ENCODE results near the gene GNAS-AS1. TPM values are rescaled to one million over a fixed set of nuclear protein-coding genes. Genes with fewer than 3 reads are reported as not detected.

Gene GNAS-AS1
- total and polyA plus RNA-seq, 4 donors = 1.0 to 1.7 (median 1.2) TPM; not detected in 1

DNA sequence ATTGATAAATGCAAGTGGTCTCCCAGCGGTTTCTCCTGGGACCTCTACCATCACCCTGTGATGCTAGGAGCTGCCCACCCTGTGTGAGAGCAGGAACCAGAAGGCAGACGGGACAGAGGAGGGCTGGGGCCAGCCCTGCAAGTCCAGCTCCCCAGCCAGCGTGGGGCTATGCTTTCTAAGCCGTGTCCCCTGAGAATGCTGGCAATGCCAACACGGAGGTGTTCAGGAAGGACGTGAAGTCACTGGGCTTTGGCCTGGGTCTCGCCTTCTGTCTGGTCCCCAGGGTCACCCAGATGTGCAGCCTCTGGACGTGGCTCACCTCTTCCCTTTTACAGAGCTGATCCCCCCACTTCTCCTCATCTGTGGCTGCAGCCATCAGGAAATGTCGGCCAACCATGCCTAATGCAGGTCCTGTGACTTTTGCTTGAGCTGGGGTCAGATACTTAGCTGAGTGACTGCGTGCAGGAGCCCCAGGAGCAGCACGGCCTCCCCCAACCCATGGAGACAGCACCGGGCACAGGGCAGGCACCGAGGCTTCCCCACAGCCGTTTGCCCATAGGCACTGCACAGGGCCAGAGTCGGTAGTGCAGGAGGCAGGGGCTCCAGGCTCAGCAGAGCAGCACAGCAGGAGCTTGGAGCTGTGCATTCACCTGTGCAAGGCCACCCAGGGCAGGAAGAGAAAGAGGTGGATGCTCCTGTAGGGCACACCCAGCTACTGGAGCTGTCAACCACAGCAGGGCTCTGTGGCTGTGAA is 66.2 kb downstream of the GNAS-AS1 start:
- no peaks in the 10 kb centered on the region for H3K4me1 ChIP-seq (ENCODE audit: control insufficient read depth in 1 of 2, insufficient read depth in 2 of 2, low read length in 2 of 2)
- intact Hi-C loops (cut with DNase I) = no loop called here
- H3K4me3 ChIP-seq (ENCODE audit: low read length in 2 of 2) = no peak overlapping the region
- no peak overlapping the region for H3K27ac ChIP-seq (ENCODE audit: low read depth in 1 of 2, low read length in 2 of 2)
- no peaks in the 10 kb centered on the region for H3K36me3 ChIP-seq (ENCODE audit: control insufficient read depth in 1 of 2, insufficient read depth in 2 of 2, low read length in 1 of 2)
- no peaks in the 10 kb centered on the region for H3K9me3 ChIP-seq (ENCODE audit: control insufficient read depth, low read length)
- WGBS, 2 donors = 64 to 73% methylated on average over 15 of the region's 15 CpGs
- peaks cover 0 to 2% of the 10 kb centered on the region in 2 donors for H3K27me3 ChIP-seq (ENCODE audit: control insufficient read depth in 1 of 2, insufficient read depth in 2 of 2, low read length in 1 of 2)
- ATAC-seq (ENCODE audit: low FRiP score) (peak; percentile 24), DNase-seq (peak in 1 of 2 donors; percentile 57)

DNA sequence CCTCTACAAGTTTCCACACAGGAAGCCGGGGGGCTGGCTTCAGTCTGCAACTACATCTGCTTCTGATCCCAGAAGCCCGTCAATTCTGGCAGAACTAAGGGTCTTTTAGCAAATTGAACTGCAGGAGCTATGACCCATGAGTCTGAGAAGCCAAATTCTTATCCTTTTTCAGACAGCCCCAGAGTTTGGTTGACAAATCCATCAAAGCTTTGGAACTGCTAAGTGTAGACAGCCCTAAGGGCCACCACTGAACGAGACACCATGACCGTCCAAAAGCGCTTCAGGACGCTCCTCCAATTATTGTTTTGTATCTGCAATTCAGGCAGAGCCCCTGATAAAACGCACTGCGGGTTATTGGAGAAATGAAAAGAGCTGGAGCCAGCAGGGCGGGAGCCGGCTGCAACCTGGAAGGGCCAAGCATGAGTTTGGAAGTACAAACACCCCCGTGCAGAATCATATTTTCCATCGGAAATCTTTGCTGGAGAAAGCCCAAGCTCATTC is 67.1 kb downstream of the GNAS-AS1 start:
- peaks cover 0 to 2% of the 10 kb centered on the region in 2 donors for H3K27me3 ChIP-seq (ENCODE audit: control insufficient read depth in 1 of 2, insufficient read depth in 2 of 2, low read length in 1 of 2)
- no peak overlapping the region for H3K27ac ChIP-seq (ENCODE audit: low read depth in 1 of 2, low read length in 2 of 2)
- ATAC-seq (ENCODE audit: low FRiP score) (peak; percentile 54), DNase-seq (peak in 1 of 2 donors; percentile 22)
- no peaks in the 10 kb centered on the region for H3K36me3 ChIP-seq (ENCODE audit: control insufficient read depth in 1 of 2, insufficient read depth in 2 of 2, low read length in 1 of 2)
- WGBS, 2 donors = 52 to 62% methylated on average over 12 of the region's 12 CpGs
- H3K9me3 ChIP-seq (ENCODE audit: control insufficient read depth, low read length) = no peaks in the 10 kb centered on the region
- intact Hi-C loops (cut with DNase I) = no loop called here
- H3K4me3 ChIP-seq (ENCODE audit: low read length in 2 of 2) = no peak overlapping the region
- H3K4me1 ChIP-seq (ENCODE audit: control insufficient read depth in 1 of 2, insufficient read depth in 2 of 2, low read length in 2 of 2) = no peaks in the 10 kb centered on the region

DNA sequence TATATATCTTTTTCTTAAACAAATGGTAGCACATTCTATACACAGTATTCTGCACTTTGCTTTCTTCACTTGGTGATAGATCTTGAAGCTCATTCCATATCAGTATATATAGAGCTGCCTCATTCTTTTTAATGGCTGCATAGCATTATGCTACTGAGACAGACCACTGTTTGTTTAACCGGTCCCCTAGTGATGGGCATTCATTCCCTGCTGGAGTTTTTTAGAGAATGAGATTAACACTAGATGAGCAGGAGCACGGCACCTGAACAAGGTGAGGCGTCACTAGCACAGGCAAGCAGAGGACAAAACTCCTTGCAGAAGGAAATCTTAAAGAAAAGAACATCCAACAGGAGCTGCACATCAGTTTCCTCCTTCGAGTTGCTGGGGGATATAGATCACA is 69.6 kb downstream of the GNAS-AS1 start:
- H3K27ac ChIP-seq (ENCODE audit: low read depth in 1 of 2, low read length in 2 of 2) = no peak overlapping the region
- H3K4me1 ChIP-seq (ENCODE audit: control insufficient read depth in 1 of 2, insufficient read depth in 2 of 2, low read length in 2 of 2) = no peaks in the 10 kb centered on the region
- WGBS, 2 donors = 55 to 60% methylated on average over 4 of the region's 4 CpGs
- H3K9me3 ChIP-seq (ENCODE audit: control insufficient read depth, low read length) = no peaks in the 10 kb centered on the region
- H3K27me3 ChIP-seq (ENCODE audit: control insufficient read depth in 1 of 2, insufficient read depth in 2 of 2, low read length in 1 of 2) = peaks cover 0 to 2% of the 10 kb centered on the region in 2 donors
- DNase-seq = peak in 1 of 2 donors; percentile 9
- no peak overlapping the region for H3K4me3 ChIP-seq (ENCODE audit: low read length in 2 of 2)
- intact Hi-C loops (cut with DNase I) = no loop called here
- ATAC-seq (ENCODE audit: low FRiP score) = no peak
- no peaks in the 10 kb centered on the region for H3K36me3 ChIP-seq (ENCODE audit: control insufficient read depth in 1 of 2, insufficient read depth in 2 of 2, low read length in 1 of 2)

DNA sequence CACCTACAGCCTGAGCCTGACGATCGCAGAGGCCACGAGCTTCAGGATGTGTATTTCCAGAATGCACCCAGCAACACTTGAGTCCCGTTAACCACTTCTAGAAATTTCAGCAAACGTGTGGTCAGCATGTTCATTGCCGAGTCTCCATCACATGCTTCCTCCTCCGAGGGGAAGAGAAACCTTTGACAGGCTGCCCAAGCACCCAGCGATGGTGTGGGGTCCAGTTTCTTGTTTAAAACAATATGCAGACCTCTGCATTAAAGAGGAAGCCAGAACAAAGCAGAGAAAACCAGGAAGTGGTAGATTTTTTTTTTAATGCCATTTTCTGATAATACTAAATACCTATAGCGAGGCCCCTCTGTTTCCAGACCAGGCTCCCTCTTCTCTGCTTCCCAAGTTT is 71.9 kb downstream of the GNAS-AS1 start:
- ATAC-seq (ENCODE audit: low FRiP score) = no peak
- H3K27me3 ChIP-seq (ENCODE audit: control insufficient read depth in 1 of 2, insufficient read depth in 2 of 2, low read length in 1 of 2) = peaks cover 0 to 2% of the 10 kb centered on the region in 2 donors
- intact Hi-C loops (cut with DNase I) = no loop called here
- no peak overlapping the region for H3K4me3 ChIP-seq (ENCODE audit: low read length in 2 of 2)
- peak; percentile 30 to 66 for DNase-seq
- no peaks in the 10 kb centered on the region for H3K36me3 ChIP-seq (ENCODE audit: control insufficient read depth in 1 of 2, insufficient read depth in 2 of 2, low read length in 1 of 2)
- H3K4me1 ChIP-seq (ENCODE audit: control insufficient read depth in 1 of 2, insufficient read depth in 2 of 2, low read length in 2 of 2) = no peaks in the 10 kb centered on the region
- H3K27ac ChIP-seq (ENCODE audit: low read depth in 1 of 2, low read length in 2 of 2) = no peak overlapping the region
- WGBS, 2 donors = 70 to 77% methylated on average over 9 of the region's 9 CpGs
- no peaks in the 10 kb centered on the region for H3K9me3 ChIP-seq (ENCODE audit: control insufficient read depth, low read length)

DNA sequence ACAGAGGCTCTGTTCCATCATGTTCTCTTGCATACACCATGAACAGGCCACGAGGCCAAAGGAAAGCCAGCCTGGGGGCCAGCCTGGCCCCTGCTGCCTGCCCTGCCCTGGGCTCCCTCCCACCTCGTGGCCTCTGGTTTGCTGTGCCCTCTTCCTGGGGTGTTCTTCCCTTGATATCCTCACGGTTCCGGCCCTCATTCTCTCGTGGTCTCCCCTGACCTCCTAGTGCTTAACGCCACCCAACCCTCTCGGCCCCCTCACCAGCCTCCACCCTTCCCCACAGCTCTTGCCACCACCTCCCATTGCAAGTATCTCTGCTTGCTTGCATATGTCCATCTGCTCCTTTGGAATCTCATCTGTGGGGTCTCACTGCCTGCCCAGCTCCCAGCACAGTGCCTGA is 73.0 kb downstream of the GNAS-AS1 start:
- intact Hi-C loops (cut with DNase I) = no loop called here
- H3K36me3 ChIP-seq (ENCODE audit: control insufficient read depth in 1 of 2, insufficient read depth in 2 of 2, low read length in 1 of 2) = no peaks in the 10 kb centered on the region
- H3K27ac ChIP-seq (ENCODE audit: low read depth in 1 of 2, low read length in 2 of 2) = no peak overlapping the region

DNA sequence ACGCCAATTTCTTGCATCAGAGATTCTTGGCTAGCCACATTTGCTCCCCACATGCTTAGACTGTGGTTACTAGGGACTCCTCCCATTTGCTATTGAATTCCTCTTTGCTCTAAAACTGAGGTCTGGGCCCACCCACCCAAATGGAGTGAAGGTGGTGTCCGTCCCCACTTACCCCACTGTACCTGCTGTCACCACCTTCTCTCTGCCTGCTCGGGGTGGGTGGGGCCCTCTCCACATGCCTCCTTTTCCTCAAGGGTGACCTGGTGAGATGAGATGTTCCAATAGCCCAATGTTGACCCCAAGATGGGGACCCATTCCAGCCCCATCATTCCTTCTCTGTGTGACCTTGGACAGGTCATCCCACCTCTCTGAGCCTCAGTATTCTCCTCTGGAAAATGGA is 74.6 kb downstream of the GNAS-AS1 start:
- Histone ChIP-seq H3K4me3 (ENCODE audit: low read length in 2 of 2) (no peak overlapping the region), H3K27me3 (ENCODE audit: control insufficient read depth in 1 of 2, insufficient read depth in 2 of 2, low read length in 1 of 2) (no peaks in the 10 kb centered on the region), H3K4me1 (ENCODE audit: control insufficient read depth in 1 of 2, insufficient read depth in 2 of 2, low read length in 2 of 2) (no peaks in the 10 kb centered on the region), H3K36me3 (ENCODE audit: control insufficient read depth in 1 of 2, insufficient read depth in 2 of 2, low read length in 1 of 2) (no peaks in the 10 kb centered on the region), H3K9me3 (ENCODE audit: control insufficient read depth, low read length) (no peaks in the 10 kb centered on the region), H3K27ac (ENCODE audit: low read depth in 1 of 2, low read length in 2 of 2) (no peak overlapping the region)
- DNase-seq (peak in 1 of 2 donors; percentile 19), ATAC-seq (ENCODE audit: low FRiP score) (no peak)
- 84 to 86% methylated on average over 3 of the region's 3 CpGs for WGBS, 2 donors
- intact Hi-C loops (cut with DNase I) = no loop called here

More for the DNA sequence above, 73.0 kb downstream of the GNAS-AS1 start:
- ATAC-seq (ENCODE audit: low FRiP score) = no peak
- no peak for DNase-seq
- H3K4me3 ChIP-seq (ENCODE audit: low read length in 2 of 2) = no peak overlapping the region
- no peaks in the 10 kb centered on the region for H3K27me3 ChIP-seq (ENCODE audit: control insufficient read depth in 1 of 2, insufficient read depth in 2 of 2, low read length in 1 of 2)
- H3K9me3 ChIP-seq (ENCODE audit: control insufficient read depth, low read length) = no peaks in the 10 kb centered on the region
- no peaks in the 10 kb centered on the region for H3K4me1 ChIP-seq (ENCODE audit: control insufficient read depth in 1 of 2, insufficient read depth in 2 of 2, low read length in 2 of 2)
- WGBS, 2 donors = 78 to 79% methylated on average over 7 of the region's 7 CpGs

DNA sequence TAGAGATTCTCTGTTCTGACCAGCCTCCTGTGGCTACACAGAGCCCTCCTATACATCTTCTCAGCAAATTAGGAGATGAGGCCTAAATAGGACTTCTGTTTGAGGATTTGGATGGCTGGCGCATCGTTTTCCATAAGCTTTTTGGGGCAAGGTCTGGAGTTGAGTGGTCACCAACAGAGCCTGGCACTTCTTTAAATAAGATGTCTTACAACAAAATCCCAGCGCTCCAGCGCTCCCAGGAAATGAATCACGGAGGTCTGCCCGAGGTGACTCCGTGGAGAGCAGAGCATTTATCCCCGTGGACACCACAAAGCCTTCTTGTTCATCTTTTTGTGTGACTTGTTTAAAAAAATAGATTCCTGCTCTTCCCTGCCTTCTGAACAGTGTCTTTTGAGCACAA is 75.3 kb downstream of the GNAS-AS1 start:
- no peaks in the 10 kb centered on the region for H3K4me1 ChIP-seq (ENCODE audit: control insufficient read depth in 1 of 2, insufficient read depth in 2 of 2, low read length in 2 of 2)
- no peaks in the 10 kb centered on the region for H3K9me3 ChIP-seq (ENCODE audit: control insufficient read depth, low read length)
- DNase-seq (peak in 1 of 2 donors; percentile 33), ATAC-seq (ENCODE audit: low FRiP score) (no peak)
- intact Hi-C loops (cut with DNase I) = no loop called here
- H3K27me3 ChIP-seq (ENCODE audit: control insufficient read depth in 1 of 2, insufficient read depth in 2 of 2, low read length in 1 of 2) = no peaks in the 10 kb centered on the region
- 86 to 89% methylated on average over 8 of the region's 8 CpGs for WGBS, 2 donors
- H3K27ac ChIP-seq (ENCODE audit: low read depth in 1 of 2, low read length in 2 of 2) = no peak overlapping the region
- no peaks in the 10 kb centered on the region for H3K36me3 ChIP-seq (ENCODE audit: control insufficient read depth in 1 of 2, insufficient read depth in 2 of 2, low read length in 1 of 2)
- no peak overlapping the region for H3K4me3 ChIP-seq (ENCODE audit: low read length in 2 of 2)

DNA sequence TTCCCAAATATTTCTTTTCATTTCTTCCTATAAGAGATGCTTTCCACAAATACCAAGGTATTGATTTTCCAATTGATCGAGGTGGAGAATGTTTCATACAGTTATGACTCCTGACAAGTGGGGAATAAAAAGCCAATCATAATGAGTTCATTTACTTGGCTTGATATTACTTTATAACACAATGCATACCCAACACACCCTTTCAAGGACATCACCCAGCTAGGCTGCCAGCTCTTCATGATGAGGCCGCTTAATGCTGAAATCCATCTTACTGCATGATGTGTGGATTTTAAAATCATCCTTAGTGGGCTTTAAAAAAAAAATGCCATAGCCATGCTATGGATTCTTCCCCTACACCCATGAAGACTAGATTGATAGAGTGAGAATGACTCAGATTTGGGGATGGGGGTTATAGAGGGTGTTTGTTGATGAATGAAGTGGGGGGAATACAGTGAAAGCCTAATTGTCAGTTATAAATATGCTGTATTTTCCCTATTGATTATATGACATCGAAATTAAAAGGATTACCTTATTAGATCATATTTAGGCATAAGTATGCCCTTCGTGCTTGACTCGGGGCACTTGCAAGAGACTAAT is 75.9 kb downstream of the GNAS-AS1 start:
- ATAC-seq (ENCODE audit: low FRiP score) (no peak), DNase-seq (no peak)
- Histone ChIP-seq H3K27me3 (ENCODE audit: control insufficient read depth in 1 of 2, insufficient read depth in 2 of 2, low read length in 1 of 2) (no peaks in the 10 kb centered on the region), H3K36me3 (ENCODE audit: control insufficient read depth in 1 of 2, insufficient read depth in 2 of 2, low read length in 1 of 2) (no peaks in the 10 kb centered on the region), H3K9me3 (ENCODE audit: control insufficient read depth, low read length) (no peaks in the 10 kb centered on the region), H3K27ac (ENCODE audit: low read depth in 1 of 2, low read length in 2 of 2) (no peak overlapping the region), H3K4me3 (ENCODE audit: low read length in 2 of 2) (no peak overlapping the region), H3K4me1 (ENCODE audit: control insufficient read depth in 1 of 2, insufficient read depth in 2 of 2, low read length in 2 of 2) (no peaks in the 10 kb centered on the region)
- WGBS, 2 donors = 88 to 89% methylated on average over 5 of the region's 5 CpGs
- intact Hi-C loops (cut with DNase I) = no loop called here

DNA sequence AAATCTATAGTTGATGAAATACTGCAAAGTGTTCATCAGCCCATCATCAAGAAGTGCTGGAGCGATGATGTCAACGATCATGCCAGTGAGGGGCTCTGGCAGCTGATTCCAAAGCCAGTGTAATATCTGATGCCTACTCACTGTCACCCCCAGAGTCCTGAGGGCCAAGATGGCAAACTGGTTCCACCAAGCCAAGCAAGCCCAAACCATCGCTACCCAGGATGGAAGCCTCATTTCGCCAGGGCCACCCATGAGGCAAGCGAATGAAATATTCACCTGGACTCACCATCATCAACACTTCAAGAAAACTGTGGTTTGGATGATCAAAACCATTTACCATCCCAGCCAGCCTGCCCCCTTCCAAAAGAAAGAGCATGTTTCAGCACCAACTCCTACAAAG is 76.5 kb downstream of the GNAS-AS1 start:
- H3K9me3 ChIP-seq (ENCODE audit: control insufficient read depth, low read length) = no peaks in the 10 kb centered on the region
- DNase-seq = peak in 1 of 2 donors; percentile 26
- ATAC-seq (ENCODE audit: low FRiP score) = no peak
- 94 to 96% methylated on average over 5 of the region's 5 CpGs for WGBS, 2 donors
- no peaks in the 10 kb centered on the region for H3K27me3 ChIP-seq (ENCODE audit: control insufficient read depth in 1 of 2, insufficient read depth in 2 of 2, low read length in 1 of 2)
- H3K4me3 ChIP-seq (ENCODE audit: low read length in 2 of 2) = no peak overlapping the region
- no peak overlapping the region for H3K27ac ChIP-seq (ENCODE audit: low read depth in 1 of 2, low read length in 2 of 2)
- H3K36me3 ChIP-seq (ENCODE audit: control insufficient read depth in 1 of 2, insufficient read depth in 2 of 2, low read length in 1 of 2) = no peaks in the 10 kb centered on the region
- intact Hi-C loops (cut with DNase I) = no loop called here
- H3K4me1 ChIP-seq (ENCODE audit: control insufficient read depth in 1 of 2, insufficient read depth in 2 of 2, low read length in 2 of 2) = no peaks in the 10 kb centered on the region
